GM21786 (cell line): Measurements from ENCODE around the gene PHF20.
"Not testable (repeated sequence)": the region's sequence is repeated elsewhere in the genome, so short reads cannot be mapped to it uniquely, and the experiment has no call there.

ENCODE experiments used
- ATAC-seq: cut with Tn5 transposase; IDR thresholded peaks from one replicate; pipeline ENCODE4 v1.9.1; 2021; ENCODE audit not compliant: unreplicated experiment

The PHF20 gene

GRCh38 chr20:35739294-35740163 is 32.3 kb upstream of the PHF20 start:
- no peak for ATAC-seq

- ATAC-seq, result peak; percentile 79
Observed at GRCh38 chr20:35741892-35742740, 29.7 kb upstream of the PHF20 start, which contains the start of gene RBM39. Gene RBM39 (minus strand): TSS chr20:35742260. CDS start chr20:35740874, 1,386 bp downstream.

GRCh38 chr20:35742741-35743523 is 28.9 kb upstream of the PHF20 start:
- no peak for ATAC-seq

GRCh38 chr20:35743693-35744491 is 27.9 kb upstream of the PHF20 start:
- no peak for ATAC-seq

- not testable (repeated sequence) for ATAC-seq
Observed at GRCh38 chr20:35744492-35744841, 27.3 kb upstream of the PHF20 start.

GRCh38 chr20:35750611-35751010 is 21.2 kb upstream of the PHF20 start:
- no peak for ATAC-seq

GRCh38 chr20:35756404-35756803 is 15.4 kb upstream of the PHF20 start:
- no peak for ATAC-seq

GRCh38 chr20:35757098-35757705 is 14.6 kb upstream of the PHF20 start:
- no peak for ATAC-seq

GRCh38 chr20:35761548-35761947 is 10.3 kb upstream of the PHF20 start:
- ATAC-seq, result not testable (repeated sequence)

GRCh38 chr20:35762461-35762860 is 9.4 kb upstream of the PHF20 start:
- no peak for ATAC-seq

- not testable (repeated sequence) for ATAC-seq
Observed at GRCh38 chr20:35764936-35765335, 6.9 kb upstream of the PHF20 start.

GRCh38 chr20:35766843-35767242 is 5.0 kb upstream of the PHF20 start:
- no peak for ATAC-seq

- peak; percentile 52 for ATAC-seq
Observed at GRCh38 chr20:35767683-35768481, 3.9 kb upstream of the PHF20 start.

- ATAC-seq, result no peak
Observed at GRCh38 chr20:35768731-35769664, 2.8 kb upstream of the PHF20 start.

GRCh38 chr20:35771367-35771688 is 487 bp upstream of the PHF20 start:
- no peak for ATAC-seq

- ATAC-seq, result no peak
Observed at GRCh38 chr20:35772563-35773058, 796 bp downstream of the PHF20 start.

- ATAC-seq, result no peak
Observed at GRCh38 chr20:35773154-35773751, 1.4 kb downstream of the PHF20 start.

GRCh38 chr20:35774391-35774790 is 2.6 kb downstream of the PHF20 start:
- no peak for ATAC-seq
